SU-DHL-6 (cell line): ENCODE data around the gene CACNA1C.

Experiments
- H2AFZ ChIP-seq: fragments of 200-600 bp; sonication (generic); 2 replicates; pipeline ENCODE4 v1.6.1; 2014; ENCODE audit warnings: low read depth, mild to moderate bottlenecking, moderate library complexity, mixed read lengths, antibody characterized with exemption, low read length; ENCODE audit not compliant: severe bottlenecking
- H3F3A ChIP-seq: fragments of 200-600 bp; shearing (Covaris generic); 2 replicates; pipeline ENCODE4 v1.6.0; 2016; ENCODE audit warnings: antibody characterized with exemption, mild to moderate bottlenecking; ENCODE audit not compliant: insufficient read depth
- H3K27ac ChIP-seq: fragments of 200-600 bp; sonication (generic); 2 replicates; pipeline ENCODE4 v1.5.1; 2016; ENCODE audit warnings: low read depth, mild to moderate bottlenecking, low read length, moderate library complexity, mixed read lengths
- H3K27me3 ChIP-seq: fragments of 200-600 bp; sonication (generic), shearing (Covaris generic); 2 replicates; pipeline ENCODE4 v1.6.0; 2014; ENCODE audit warnings: mild to moderate bottlenecking, low read length
- H3K36me3 ChIP-seq: fragments of 200-600 bp; sonication (generic); 2 replicates; pipeline ENCODE4 v1.6.1; 2014; ENCODE audit warnings: mild to moderate bottlenecking, low read length, mixed read lengths
- H3K4me2 ChIP-seq: fragments of 300-600, 200-600 bp; shearing (Covaris generic), sonication (generic); 2 replicates; pipeline ENCODE4 v1.6.0; 2014; ENCODE audit warnings: low read length, low read depth, mild to moderate bottlenecking; ENCODE audit not compliant: poor library complexity, severe bottlenecking
- H3K4me3 ChIP-seq: fragments of 200-600 bp; sonication (generic); 2 replicates; pipeline ENCODE4 v1.5.1; 2014; ENCODE audit warnings: antibody characterized with exemption, low read length, mild to moderate bottlenecking, mixed read lengths; ENCODE audit not compliant: insufficient read depth, poor library complexity, severe bottlenecking
- H3K79me2 ChIP-seq: fragments of 200-600 bp; sonication (generic); 2 replicates; pipeline ENCODE4 v1.6.1; 2014; ENCODE audit warnings: mild to moderate bottlenecking, low read length, moderate library complexity; ENCODE audit not compliant: insufficient read depth
- H3K9ac ChIP-seq: fragments of 200-600 bp; sonication (generic); 2 replicates; pipeline ENCODE4 v1.7.0; 2014; ENCODE audit warnings: mild to moderate bottlenecking, low read length
- H3K9me2 ChIP-seq: fragments of 200-600 bp; sonication (generic); replicated peaks from 2 replicates; pipeline ENCODE4 v1.6.1; 2014; ENCODE audit warnings: low read length; ENCODE audit not compliant: insufficient read depth
- H3K9me3 ChIP-seq: fragments of 200-600 bp; sonication (generic); 2 replicates; pipeline ENCODE4 v1.6.1; 2014; ENCODE audit warnings: low read length, mixed read lengths; ENCODE audit not compliant: insufficient read depth
- H4K20me1 ChIP-seq: fragments of 200-600 bp; sonication (generic); 2 replicates; pipeline ENCODE4 v1.6.1; 2014; ENCODE audit warnings: low read depth, mild to moderate bottlenecking, antibody characterized with exemption, low read length, moderate library complexity, mixed read lengths
- EZH2phosphoT487 ChIP-seq: fragments of 200-600 bp; sonication (generic), shearing (Covaris generic); conservative IDR thresholded peaks from 2 replicates; pipeline ENCODE4 v1.6.1; 2018; ENCODE audit warnings: mild to moderate bottlenecking, antibody characterized with exemption, low read length, moderate library complexity, mixed read lengths
- TF ChIP-seq, protein P1 (sequence below): fragments of 200-600 bp; sonication (generic); IDR thresholded peaks from one replicate; pipeline ENCODE4 v1.5.1; 2017; ENCODE audit warnings: antibody characterized with exemption, mild to moderate bottlenecking, low read length, moderate library complexity; ENCODE audit not compliant: insufficient read depth, poor library complexity, severe bottlenecking

CACNA1C gene

DNA sequence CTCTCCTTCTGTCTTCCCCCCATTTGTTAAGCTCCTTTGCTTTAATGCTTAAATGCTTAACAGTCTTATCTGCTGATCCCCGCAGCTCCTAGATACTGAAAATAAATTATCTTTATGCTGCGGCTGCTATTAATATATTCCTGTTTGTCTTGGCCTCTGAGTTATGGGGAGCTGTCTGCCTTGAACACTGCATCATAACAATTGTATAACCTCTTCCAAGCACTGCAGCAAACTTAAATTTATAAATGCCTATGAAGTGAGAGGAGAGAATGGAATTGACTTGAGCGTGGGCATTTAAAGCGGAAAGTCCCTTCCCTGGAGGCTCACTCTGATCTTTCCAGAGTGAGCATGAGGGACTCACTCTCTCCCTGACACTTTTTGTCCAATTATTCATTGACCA lies 25.4 kb upstream of the CACNA1C start:
- no peaks in the 10 kb centered on the region for H3F3A ChIP-seq
- no peaks in the 10 kb centered on the region for H3K9me3 ChIP-seq
- H4K20me1 ChIP-seq: no peaks in the 10 kb centered on the region
- no peak overlapping the region for H3K27ac ChIP-seq
- no peak overlapping the region for H2AFZ ChIP-seq
- H3K9ac ChIP-seq: no peak overlapping the region
- H3K27me3 ChIP-seq: no peaks in the 10 kb centered on the region
- no peak overlapping the region for H3K4me2 ChIP-seq
- H3K36me3 ChIP-seq: no peaks in the 10 kb centered on the region
- no peaks in the 10 kb centered on the region for H3K79me2 ChIP-seq
- no peak for TF ChIP-seq EZH2phosphoT487
- TF ChIP-seq, protein P1, sequence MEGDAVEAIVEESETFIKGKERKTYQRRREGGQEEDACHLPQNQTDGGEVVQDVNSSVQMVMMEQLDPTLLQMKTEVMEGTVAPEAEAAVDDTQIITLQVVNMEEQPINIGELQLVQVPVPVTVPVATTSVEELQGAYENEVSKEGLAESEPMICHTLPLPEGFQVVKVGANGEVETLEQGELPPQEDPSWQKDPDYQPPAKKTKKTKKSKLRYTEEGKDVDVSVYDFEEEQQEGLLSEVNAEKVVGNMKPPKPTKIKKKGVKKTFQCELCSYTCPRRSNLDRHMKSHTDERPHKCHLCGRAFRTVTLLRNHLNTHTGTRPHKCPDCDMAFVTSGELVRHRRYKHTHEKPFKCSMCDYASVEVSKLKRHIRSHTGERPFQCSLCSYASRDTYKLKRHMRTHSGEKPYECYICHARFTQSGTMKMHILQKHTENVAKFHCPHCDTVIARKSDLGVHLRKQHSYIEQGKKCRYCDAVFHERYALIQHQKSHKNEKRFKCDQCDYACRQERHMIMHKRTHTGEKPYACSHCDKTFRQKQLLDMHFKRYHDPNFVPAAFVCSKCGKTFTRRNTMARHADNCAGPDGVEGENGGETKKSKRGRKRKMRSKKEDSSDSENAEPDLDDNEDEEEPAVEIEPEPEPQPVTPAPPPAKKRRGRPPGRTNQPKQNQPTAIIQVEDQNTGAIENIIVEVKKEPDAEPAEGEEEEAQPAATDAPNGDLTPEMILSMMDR: no peak
- H3K9me2 ChIP-seq: no peaks in the 10 kb centered on the region
- no peak overlapping the region for H3K4me3 ChIP-seq

DNA sequence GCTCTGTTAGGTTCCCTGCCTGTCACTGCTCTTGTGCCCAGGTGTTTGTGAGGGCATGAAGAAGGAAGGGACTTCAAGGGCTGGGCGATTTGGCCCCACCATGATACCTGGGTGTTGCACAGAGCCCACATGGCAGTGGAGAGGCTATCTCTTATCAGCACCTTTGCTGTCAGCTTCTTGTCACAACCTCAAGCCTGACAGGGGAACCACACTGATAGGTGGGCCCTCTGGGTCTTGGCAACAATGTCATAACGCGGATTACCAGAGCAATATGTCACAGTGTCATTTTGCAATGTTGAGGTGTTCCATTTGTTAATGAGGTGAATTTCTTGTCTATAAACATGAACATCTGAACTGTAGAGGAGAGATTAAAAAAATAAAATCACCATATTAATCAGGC lies 22.9 kb upstream of the CACNA1C start:
- TF ChIP-seq, protein P1: no peak
- TF ChIP-seq EZH2phosphoT487: no peak
- no peaks in the 10 kb centered on the region for H3K9me2 ChIP-seq
- H3K9ac ChIP-seq: no peak overlapping the region
- no peaks in the 10 kb centered on the region for H3K79me2 ChIP-seq
- no peak overlapping the region for H3K27ac ChIP-seq
- H2AFZ ChIP-seq: no peak overlapping the region
- H4K20me1 ChIP-seq: no peaks in the 10 kb centered on the region
- H3K4me2 ChIP-seq: no peak overlapping the region
- no peaks in the 10 kb centered on the region for H3K36me3 ChIP-seq
- H3K4me3 ChIP-seq: no peak overlapping the region
- H3F3A ChIP-seq: no peaks in the 10 kb centered on the region
- H3K9me3 ChIP-seq: no peaks in the 10 kb centered on the region
- H3K27me3 ChIP-seq: no peaks in the 10 kb centered on the region; the same call in 1 of the 2 replicates

DNA sequence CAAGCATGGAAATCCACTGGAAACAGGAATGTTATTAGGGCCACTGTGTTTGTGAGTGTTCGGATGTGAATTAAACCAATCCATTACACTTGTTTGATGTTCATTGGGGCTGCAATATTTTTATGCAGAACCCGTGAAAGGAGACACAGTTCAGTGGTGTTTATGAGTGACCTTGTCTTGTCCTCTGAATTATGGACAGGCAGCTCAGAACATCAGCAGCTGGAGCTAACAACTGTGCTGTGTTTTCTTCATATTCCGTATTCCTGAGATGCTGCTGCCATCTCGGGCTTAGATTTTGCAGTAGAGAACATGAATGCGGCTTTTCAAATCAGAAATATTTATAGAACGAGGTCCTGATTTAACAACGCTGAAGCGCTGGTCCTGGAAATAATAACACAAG lies 20.3 kb upstream of the CACNA1C start:
- H3K4me2 ChIP-seq: no peak overlapping the region
- H4K20me1 ChIP-seq: no peaks in the 10 kb centered on the region
- H3K27ac ChIP-seq: no peak overlapping the region
- no peaks in the 10 kb centered on the region for H3K79me2 ChIP-seq
- no peak overlapping the region for H3K9ac ChIP-seq
- no peaks in the 10 kb centered on the region for H3K36me3 ChIP-seq
- no peak overlapping the region for H2AFZ ChIP-seq
- H3F3A ChIP-seq: no peaks in the 10 kb centered on the region
- no peaks in the 10 kb centered on the region for H3K9me2 ChIP-seq
- TF ChIP-seq, protein P1: no peak
- H3K4me3 ChIP-seq: no peak overlapping the region
- no peaks in the 10 kb centered on the region; the same call in 1 of the 2 replicates for H3K27me3 ChIP-seq
- H3K9me3 ChIP-seq: no peaks in the 10 kb centered on the region
